Stimulated activated CD4-positive, alpha-beta T cell treated with anti-CD3 and anti-CD28 coated beads, Interleukin-4, amount 100 ng/mL, for 48 hours (primary cell): Measurements from ENCODE around the gene ANKRD11.
"Not testable (repeated sequence)": the region's sequence is repeated elsewhere in the genome, so short reads cannot be mapped to it uniquely, and the experiment has no call there.

Experiments
- DNase-seq, 2 donors: peaks; one replicate each; pipeline ENCODE4 v3.0.0-alpha.2; 2020; ENCODE audit warnings: low read depth in 2 of 2

ANKRD11 gene

DNA sequence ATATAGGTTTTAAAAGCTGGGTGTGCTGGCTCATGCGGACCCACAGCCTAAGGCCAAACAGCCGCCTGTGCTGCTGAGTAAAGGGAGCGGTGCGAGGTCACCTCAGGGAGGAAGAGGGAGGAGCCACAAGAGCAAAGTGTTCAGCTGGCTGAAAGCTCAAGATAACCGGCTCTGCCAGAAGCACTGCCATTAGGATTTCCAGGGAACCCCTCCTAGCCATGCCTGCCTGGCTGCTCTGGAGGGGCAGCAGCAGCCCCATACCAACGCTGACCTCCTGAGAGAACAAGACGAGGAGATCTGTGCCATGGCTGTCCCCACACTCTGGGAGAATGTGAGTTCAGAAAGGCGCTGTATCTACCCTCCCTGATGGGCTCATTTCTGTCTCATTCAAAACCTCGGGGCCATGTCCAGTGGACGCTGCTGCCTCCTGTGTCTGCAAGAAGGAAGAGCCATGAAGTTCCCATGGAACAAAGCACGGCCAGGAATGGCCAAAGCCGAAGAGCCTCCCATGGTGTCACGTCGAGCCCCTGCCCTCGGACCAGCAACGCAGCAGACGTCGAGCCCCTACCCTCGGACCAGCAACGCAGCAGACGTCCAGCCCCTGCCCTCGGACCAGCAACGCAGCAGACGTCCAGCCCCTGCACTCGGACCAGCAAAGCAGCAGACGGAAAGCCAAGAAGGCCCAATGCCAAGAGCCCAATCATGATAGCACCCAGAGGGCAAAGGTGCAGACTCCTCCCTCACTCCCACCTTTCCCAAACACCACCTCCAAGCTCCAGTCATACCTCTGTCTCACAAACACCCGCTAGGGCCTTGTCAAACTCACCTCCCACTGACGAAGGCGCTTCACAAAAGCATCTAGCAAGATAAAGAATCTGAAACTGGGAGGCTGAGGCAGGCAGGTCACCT is 107.0 kb downstream of the ANKRD11 start:
- no peak for DNase-seq

DNA sequence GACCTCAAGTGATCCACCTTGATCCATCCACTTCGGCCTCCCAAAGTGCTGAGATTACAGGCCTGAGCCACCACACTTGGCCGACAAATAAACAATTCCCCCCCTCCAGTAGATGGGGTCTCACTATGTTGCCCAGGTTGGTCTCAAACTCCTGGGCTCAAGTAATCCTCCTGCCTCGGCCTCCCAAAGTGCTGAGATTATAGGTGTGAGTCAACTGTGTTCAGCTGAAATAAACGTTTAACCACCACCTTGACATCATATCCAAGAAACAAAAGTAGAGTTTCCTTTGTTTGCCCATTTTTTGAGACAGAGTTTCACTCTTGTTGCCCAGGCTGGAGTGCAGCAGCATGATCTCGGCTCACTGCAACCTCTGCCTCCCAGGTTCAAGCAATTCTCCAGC is 107.8 kb downstream of the ANKRD11 start:
- DNase-seq = not testable (repeated sequence)

- no peak for DNase-seq
These were observed 108.6 kb downstream of the ANKRD11 start for GRCh38 chr16:89381788-89382187.

- DNase-seq = no peak
These were observed 109.7 kb downstream of the ANKRD11 start for GRCh38 chr16:89380681-89381080.

DNA sequence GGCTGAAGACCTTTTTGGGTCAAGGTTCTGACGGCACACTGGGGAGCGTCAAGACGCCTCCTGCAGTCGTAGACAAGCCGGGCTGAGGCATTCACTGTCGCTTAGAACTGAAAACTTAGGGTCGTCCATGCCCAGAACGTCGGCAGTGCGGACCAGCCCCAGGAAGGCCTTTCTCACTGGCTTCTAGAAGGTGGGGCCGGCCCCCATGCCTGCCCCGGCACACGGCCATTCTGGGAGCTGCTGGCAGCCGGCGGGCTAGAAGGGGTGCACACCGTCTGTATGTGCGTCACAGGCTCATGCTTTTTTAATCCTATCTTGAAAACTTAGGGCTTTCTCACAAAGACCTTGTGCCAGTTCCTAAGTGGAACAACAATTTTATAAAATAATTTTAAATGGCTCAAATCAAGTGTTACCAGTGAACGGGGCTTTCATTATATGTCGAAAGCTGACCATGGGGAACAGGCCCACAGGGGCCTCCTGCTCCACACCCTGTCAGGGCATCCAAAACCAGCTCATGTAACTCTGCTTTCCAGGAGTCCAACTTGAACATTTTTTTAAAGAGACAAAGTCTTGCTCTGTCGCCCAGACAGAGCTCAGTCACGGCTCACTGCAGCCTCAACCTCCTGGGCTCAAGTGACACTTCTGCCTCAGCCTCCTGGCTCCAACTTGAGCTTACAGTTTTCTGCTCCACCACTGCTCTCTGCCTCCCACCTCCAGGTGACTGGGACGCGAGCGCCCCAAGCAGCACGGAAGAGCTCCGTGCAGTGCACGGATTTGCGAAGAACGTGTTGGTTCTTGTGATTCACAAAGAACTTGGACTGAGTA is 111.2 kb downstream of the ANKRD11 start:
- DNase-seq = no peak

DNA sequence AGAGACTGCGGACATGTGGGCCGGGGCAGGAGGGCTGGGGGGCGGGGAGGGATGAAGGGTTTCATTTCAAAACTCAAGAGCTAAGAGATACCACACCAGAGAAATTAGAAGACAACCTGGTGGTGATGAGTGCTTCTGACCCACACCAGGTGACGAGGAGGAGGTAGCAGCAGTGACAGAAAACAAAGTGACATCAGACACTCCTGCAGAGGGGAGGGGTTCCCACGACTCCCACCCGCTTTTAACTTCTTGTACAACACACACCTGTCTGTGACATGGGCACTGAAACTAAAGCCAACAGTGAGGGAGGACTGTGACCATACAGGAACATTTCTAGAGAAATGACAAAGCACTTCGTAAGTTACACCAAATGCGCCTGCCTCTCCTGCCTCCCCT is 112.9 kb downstream of the ANKRD11 start:
- no peak for DNase-seq

GRCh38 chr16:89376812-89377452 is 113.4 kb downstream of the ANKRD11 start:
- no peak for DNase-seq

GRCh38 chr16:89375686-89376085 is 114.7 kb downstream of the ANKRD11 start:
- no peak for DNase-seq

DNA sequence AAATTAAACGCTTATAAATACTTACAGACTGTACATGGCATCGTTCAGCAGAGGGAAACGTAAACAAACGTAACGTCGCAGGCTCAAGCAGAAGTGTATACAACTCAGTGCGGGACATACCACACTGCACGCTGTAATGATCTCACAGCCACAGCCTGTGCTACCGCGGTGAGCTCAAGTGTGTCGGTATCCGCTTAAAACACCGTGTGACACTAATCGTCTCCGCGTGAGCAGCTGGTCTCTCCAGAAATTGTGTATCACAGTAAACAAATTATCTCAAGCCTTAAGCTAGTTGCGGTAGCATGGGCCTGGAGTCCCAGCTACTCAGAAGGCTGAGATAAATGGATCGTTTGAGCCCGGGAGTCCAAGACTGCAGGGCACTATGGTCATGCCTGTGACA is 115.3 kb downstream of the ANKRD11 start:
- DNase-seq = no peak

DNA sequence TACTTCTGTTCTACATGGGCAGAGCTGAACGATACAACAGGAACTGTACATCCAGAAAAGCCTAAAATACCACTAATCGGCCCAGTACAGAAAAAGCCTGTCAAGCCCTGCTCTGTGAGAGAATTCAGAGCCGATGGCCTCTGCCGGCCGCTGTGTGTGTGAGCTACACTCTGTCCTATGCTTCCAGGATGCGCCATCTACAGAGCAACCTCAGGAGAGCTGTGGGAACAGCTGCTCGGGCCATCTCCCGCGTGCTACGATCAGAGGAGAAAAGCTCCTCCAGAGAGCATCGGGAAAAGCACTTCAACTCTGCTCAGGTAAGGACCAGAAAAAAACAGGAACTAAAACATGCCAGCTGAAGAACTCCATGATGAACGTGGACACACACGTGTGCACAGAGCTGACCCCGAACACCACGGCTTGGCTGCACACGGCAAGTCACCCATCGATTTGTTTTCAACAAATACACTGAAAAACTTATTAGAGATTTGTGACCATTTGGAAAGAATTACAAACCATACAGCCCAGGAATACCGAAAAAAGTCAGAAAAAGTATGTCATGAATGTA is 115.9 kb downstream of the ANKRD11 start:
- no peak for DNase-seq

DNA sequence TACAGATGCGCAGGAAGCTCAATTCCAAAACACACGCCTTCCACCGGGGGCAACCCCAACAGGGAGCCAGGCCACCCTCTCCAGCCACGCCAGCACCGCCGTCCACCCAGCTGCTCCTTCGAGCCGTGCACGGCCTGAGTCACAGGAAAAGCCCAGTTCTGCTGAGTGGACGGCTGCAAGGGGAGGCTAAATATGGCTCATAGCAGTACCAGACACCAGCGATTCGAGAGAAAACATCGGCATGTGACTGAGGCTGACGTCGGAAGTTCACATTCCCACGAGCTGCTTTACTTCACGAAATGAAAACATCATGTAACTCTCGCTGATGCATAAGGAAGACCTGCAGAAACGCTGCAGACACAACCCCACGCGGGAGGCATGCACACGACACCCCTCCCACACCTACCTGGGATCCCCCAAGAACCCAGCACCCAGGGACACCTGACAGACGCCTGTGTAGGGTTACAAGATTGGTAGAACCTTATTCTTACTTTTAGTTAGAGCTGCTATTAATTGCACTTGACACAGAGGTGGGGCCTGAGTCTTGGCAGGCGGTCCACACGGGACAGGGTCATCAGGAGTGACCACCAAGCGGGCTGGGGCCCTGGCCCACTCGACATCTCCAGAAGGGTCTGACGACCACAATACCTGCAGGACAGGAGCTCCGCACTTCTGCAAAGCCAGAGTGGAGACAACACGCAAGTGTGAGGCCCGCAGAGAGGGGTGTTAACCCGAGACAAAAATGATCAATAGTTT is 116.8 kb downstream of the ANKRD11 start:
- no peak for DNase-seq

DNA sequence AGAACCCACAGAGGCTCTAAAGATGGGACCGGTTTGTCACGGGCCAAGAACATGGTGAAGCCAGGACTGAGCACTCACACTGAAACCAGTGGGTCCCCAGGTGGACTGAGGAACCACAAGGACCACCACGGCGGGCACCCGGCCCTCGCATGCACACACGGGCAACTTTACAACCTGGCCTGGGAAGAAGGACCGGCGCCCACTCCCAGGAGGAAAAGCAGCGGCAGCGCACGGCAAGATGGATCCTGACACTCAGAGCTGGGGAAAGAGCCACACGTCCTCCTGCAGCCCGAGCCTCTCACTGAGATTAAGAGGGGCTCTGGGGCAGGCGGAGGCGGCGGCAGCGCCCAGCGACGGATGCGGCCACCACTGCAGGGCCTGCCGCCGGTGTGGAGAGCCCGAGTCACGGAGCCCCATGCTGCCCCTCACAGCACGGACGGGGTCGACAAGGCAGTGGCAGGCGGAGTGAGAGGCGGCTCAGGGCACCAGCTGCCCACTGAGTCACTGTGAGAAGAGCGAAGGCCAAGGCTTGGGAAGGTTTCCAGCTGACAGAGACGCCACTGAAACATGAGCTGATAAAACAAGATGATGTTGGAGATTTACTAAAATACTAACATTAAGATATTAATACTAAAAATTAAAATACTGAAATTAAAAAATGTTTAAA is 118.3 kb downstream of the ANKRD11 start:
- DNase-seq = no peak

GRCh38 chr16:89371386-89371785 is 119.0 kb downstream of the ANKRD11 start:
- no peak for DNase-seq

- DNase-seq = no peak
These were observed 119.8 kb downstream of the ANKRD11 start for GRCh38 chr16:89370601-89371000.

GRCh38 chr16:89370081-89370511 is 120.3 kb downstream of the ANKRD11 start:
- DNase-seq = no peak

- DNase-seq = no peak
These were observed 121.0 kb downstream of the ANKRD11 start for GRCh38 chr16:89369266-89369895.

DNA sequence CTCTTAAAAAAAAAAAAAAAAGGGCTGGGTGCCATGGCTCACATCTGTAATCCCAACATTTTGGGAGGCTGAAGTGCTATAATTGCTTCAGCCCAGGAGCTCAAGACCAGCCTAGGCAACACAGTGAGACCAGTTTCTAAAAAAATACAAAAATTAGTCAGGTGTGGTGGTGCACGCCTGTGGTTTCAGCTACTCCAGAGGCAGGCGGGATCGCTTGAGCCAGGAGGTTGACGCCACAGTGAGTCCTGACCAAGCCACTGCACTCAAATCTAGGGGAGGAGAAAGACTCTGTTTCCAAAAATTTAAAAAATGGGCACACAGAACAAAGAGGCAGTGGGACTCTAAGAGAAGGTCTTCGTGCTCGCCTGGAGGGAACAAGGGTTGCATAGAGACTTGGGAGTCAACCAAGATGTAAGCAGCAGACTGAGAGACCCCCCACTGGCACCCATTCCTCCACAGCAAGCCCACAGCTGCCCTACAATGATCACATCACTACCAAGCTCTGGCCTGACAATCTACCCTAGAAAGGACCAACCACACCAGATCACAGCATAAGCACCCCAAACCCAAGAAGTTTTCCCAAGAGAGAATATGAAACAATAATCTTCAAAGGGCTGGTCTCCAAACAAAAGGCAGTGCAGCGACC is 121.6 kb downstream of the ANKRD11 start:
- DNase-seq = no peak

GRCh38 chr16:89367538-89367915 is 122.8 kb downstream of the ANKRD11 start:
- DNase-seq = no peak
